ENCODE measurements around the gene MAP7D1.

The MAP7D1 gene

DNA sequence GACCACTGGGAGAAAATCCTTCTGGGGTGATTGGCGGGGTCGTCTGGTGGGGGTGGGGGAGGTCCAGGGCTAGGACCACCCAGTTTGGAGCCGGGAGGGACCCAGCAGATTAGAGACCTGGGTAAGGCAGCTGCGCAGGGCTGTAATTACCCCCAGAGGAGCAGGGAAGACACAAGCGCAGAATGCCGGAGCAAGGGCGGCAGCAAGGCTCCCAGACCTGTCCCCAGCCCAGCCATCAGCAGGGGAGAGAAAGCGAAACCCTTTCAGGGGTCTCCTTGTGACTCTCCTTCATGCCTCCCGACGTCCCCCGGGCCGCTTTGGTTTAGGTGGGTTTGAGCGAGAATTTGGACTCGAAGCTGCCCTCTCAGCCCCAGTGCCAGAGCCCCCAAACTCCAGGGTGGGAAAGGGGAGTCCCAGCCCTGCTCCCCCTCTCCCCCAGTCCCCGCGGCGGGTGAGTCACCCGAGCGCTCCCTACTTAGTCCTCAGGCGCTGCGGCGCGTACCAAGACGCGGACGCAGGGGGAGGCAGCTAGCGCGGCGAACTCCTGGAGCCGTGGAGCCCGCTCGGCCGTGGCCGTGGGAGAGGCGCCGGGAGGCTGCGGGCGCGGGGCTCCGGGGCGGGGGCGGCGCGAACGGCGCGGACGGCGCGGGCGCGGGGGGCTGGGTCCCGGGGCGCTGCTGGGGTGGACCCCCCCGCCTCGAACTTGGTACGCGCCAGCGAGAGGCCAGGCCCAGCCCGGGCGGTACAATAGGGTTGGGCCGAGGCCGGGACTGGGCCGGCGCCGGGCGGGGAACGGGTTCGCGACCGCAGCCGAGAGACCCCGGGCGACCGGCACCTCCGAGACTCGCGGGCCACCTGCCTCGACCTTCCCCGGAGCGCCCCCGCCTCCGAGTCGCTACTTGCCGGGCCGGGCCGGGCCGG lies at the start of gene MAP7D1:
MAP7D1 (plus strand) TSS at position 753 of the 921 bp plus-strand sequence. CDS start 258 bp downstream, outside the sequence.
- peak within 1 kb of the TSS; percentile 68 for H3K4me3 ChIP-seq (ENCODE audit: low read depth, low read length)

- H3K4me3 ChIP-seq (ENCODE audit: low read depth, low read length): no peak overlapping the region
Observed at GRCh38 chr1:36106269-36106668, 49.7 kb upstream of the MAP7D1 start.

DNA sequence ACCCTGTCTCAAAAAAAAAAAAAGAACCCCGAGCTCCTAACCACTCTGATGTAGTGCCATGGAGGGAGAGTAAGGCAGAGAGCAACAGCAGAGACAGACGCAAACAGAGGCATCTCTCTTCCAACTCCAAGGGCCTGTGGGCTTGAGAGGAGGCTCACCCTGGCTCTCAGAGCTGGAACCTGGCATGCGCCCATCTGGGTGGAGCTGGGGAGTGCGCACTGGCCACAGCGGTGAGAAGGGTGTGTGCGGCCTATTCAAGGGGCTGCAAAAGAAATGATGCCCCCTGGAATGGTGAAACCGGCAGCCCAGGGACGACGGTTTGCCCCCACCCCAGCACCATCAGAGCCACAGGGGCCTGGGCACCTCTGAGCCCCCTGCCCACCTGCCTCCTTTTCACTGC lies 48.6 kb upstream of the MAP7D1 start:
- H3K4me3 ChIP-seq (ENCODE audit: low read depth, low read length): no peak overlapping the region

DNA sequence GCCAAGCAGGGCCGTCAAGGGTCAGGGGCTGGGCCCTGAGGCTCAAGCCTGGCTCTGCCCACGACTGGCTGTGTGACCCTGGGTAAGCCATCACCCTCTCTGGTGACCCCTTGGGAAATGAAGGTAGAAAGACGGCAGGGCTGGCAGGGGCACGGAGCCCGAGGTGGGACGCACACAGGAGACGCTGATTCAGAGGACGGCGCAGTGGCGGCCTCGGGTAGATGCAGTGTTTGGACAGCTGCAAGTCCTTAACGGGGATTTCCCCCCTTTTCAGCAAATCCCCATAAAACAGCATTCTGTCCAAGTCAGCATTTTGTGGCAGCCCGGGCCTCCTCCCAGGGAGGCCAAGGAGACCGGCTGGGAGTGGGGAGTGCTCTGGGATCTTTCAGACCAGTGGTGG lies 47.6 kb upstream of the MAP7D1 start:
- H3K4me3 ChIP-seq (ENCODE audit: low read depth, low read length): no peak overlapping the region

- H3K4me3 ChIP-seq (ENCODE audit: low read depth, low read length): no peak overlapping the region
Observed at GRCh38 chr1:36109041-36109679, 46.8 kb upstream of the MAP7D1 start.

- H3K4me3 ChIP-seq (ENCODE audit: low read depth, low read length): no peak overlapping the region
Observed at GRCh38 chr1:36111151-36111550, 44.8 kb upstream of the MAP7D1 start.

DNA sequence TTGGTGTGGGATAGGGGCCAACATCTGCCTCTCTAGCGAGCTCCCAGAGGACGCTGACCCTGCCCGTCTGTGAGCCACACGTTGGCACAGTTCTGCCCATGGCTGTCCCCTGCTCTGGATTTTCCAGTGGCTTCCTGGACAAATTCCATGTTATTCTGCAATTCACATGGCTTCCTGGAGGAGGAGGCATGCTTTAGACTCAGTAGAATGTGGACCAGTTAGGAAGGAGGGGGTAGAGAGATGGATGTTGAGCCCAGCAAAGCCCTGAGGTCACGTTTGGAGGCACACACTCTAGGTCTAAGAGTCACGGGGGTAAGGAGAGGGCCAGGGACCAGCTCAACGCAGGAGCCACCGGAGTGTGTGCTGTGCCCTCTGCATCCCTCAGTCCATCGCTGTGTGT lies 43.1 kb upstream of the MAP7D1 start:
- no peak overlapping the region for H3K4me3 ChIP-seq (ENCODE audit: low read depth, low read length)

- H3K4me3 ChIP-seq (ENCODE audit: low read depth, low read length): no peak overlapping the region
Observed at GRCh38 chr1:36114371-36114770, 41.6 kb upstream of the MAP7D1 start.

DNA sequence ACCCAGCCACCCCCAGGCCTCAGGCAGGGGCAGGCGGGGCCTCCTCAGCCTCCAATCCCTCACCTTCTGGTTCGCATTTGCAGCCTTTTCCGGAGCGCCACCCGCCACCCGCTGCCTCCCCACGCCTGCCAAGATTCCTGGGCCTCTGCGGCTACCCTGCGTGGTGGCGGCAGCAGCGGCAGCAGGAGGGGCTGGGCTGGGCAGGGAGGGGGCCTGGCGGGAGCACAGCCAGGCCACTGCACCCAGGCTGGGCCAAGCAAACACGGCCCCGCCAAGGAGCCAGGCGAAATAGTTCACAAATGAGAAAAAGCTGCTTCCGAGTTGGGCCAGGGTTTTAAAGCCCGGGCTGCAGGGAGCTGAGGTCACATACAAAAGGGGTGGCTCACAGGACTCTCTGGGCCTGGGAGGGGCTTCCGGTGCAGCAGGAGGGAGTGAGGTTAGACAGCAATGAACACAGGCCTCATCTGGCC lies 40.7 kb upstream of the MAP7D1 start:
- H3K4me3 ChIP-seq (ENCODE audit: low read depth, low read length): no peak overlapping the region

- no peak overlapping the region for H3K4me3 ChIP-seq (ENCODE audit: low read depth, low read length)
Observed at GRCh38 chr1:36115931-36116330, 40.0 kb upstream of the MAP7D1 start.

- H3K4me3 ChIP-seq (ENCODE audit: low read depth, low read length): no peak overlapping the region
Observed at GRCh38 chr1:36116901-36117300, 39.1 kb upstream of the MAP7D1 start.

DNA sequence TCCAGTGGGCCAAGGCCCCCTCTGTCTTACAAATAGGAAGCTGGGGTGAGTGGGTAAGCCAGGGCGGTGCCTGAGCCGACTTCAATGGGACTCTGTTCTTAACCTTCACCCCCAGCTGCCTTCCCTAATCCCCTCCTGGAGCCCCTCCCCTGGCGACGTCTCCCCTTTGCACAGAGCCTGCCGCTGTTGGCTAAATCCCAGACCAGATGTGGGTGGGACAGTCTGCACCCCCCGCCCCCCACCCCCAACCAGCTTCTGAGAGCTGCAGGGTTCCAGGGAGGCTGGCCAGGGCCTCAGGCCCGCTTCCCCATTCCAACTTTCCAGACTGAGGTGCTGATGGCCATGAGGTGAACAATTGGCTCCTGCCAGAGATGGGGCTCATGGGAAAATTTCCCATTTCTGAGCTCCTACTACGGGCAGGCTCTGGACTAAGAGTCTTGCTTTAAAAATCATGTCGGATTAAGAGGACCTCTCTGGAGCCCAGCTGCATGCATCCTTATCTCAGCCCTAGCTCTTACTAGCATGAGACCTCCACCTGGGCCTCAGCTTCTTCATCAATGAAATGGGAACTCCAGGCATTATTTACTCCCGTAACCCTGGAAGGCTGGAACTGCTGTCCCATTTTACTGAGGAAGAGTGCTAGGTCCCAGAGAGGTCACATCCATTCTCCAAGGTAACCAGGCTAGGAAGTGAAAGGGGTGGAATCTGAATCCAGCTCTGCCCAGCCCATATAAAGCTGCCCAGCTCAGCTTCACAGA lies 37.3 kb upstream of the MAP7D1 start:
- no peak overlapping the region for H3K4me3 ChIP-seq (ENCODE audit: low read depth, low read length)

DNA sequence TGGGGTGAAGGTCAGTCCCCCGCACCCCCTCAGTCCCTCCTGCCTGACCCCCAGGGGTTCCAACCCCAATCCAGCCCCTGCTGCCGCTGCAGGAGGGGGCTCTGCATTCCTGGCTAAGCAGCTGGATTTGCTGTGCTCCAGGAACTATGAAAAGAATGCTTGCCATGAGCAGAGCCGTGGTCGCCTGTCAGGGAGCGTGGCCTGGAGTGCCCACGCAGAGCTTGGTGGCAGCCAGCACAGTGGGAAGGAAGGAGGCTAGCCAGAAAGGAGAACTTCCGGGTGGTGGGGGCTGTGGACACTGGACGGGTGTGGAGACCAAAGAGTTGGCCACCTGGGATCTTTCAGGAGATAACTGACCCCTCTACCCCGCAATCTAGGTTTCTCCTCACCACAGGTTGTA lies 36.5 kb upstream of the MAP7D1 start:
- H3K4me3 ChIP-seq (ENCODE audit: low read depth, low read length): no peak overlapping the region

DNA sequence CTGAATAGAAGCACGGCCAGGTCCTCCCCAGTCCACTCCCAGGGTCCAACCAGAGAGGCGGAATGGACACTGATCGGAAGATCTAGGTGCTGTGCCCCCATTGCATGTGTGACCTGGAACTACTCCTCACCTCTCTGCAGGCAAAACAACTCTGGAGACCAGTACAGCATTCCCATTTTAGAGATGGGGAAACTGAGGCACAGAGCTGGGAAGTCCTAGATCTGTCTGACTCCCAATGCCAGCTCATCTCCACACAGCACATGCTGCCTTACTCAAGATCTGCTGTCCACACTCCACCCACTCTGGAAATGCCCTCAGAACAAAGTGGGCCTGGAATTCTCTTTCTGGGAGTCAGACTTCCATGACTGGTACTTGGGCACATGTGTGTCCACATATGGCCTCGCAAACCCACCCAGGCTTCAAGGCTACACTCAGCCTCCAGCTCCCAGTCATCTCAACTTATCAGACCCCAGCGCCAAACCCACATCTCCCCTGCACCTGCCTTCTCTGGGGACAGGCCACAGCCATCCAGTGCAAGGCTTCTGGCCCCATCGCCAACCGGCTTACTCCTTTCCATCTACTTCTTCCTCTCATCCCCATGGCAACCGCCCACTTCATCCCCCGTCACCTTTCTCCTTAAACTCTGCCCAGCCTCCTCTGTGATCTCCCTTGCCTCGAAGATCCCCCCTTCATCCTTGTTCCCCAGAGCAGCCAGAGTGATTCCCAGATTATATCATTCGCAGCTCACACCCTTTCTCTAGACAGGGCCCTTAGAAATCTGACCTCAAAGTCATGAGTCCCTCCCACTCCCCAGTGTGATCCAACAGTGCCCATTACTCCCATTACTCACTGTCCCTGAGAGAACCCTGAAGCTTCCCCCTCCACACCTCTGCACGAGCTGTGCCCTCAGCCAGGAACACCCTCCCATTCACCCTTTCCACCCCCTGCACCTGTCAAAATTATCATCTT lies 33.6 kb upstream of the MAP7D1 start:
- H3K4me3 ChIP-seq (ENCODE audit: low read depth, low read length): no peak overlapping the region

GRCh38 chr1:36123356-36123755 lies 32.6 kb upstream of the MAP7D1 start:
- no peak overlapping the region for H3K4me3 ChIP-seq (ENCODE audit: low read depth, low read length)

- peak overlapping the region; percentile 21 for H3K4me3 ChIP-seq (ENCODE audit: low read depth, low read length)
Observed at GRCh38 chr1:36124404-36125128, 31.4 kb upstream of the MAP7D1 start.

- peak within 1 kb of the TSS; percentile 21 for H3K4me3 ChIP-seq (ENCODE audit: low read depth, low read length)
Observed at GRCh38 chr1:36125129-36125991, 30.6 kb upstream of the MAP7D1 start, which contains the start of gene COL8A2. Gene COL8A2 (minus strand): TSS chr1:36125222. CDS start chr1:36100242, 24,980 bp downstream.

- H3K4me3 ChIP-seq (ENCODE audit: low read depth, low read length): no peak overlapping the region
Observed at GRCh38 chr1:36126005-36126716, 29.8 kb upstream of the MAP7D1 start.
